ENCODE results near the gene EVI5L. TPM values are rescaled to one million over a fixed set of nuclear protein-coding genes. Genes with fewer than 3 reads are reported as not detected.

EVI5L gene
- total RNA-seq, 1 experiment from 2014 or later = 25.7 TPM

GRCh38 chr19:7795555-7796161 lies 34.4 kb upstream of the EVI5L start:
- H3K36me3 Mint-ChIP-seq (ENCODE audit: insufficient read depth, unreplicated experiment) = no peaks in the 10 kb centered on the region
- H3K27me3 Mint-ChIP-seq (ENCODE audit: insufficient read depth, unreplicated experiment) = no peaks in the 10 kb centered on the region
- intact Hi-C loops (cut with micrococcal nuclease) = no loop called here
- no TSS peak for BruUV-seq (replicated peaks)
- TF ChIP-seq, protein P1, sequence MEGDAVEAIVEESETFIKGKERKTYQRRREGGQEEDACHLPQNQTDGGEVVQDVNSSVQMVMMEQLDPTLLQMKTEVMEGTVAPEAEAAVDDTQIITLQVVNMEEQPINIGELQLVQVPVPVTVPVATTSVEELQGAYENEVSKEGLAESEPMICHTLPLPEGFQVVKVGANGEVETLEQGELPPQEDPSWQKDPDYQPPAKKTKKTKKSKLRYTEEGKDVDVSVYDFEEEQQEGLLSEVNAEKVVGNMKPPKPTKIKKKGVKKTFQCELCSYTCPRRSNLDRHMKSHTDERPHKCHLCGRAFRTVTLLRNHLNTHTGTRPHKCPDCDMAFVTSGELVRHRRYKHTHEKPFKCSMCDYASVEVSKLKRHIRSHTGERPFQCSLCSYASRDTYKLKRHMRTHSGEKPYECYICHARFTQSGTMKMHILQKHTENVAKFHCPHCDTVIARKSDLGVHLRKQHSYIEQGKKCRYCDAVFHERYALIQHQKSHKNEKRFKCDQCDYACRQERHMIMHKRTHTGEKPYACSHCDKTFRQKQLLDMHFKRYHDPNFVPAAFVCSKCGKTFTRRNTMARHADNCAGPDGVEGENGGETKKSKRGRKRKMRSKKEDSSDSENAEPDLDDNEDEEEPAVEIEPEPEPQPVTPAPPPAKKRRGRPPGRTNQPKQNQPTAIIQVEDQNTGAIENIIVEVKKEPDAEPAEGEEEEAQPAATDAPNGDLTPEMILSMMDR (IDR thresholded peaks at IDR 0.05; ENCODE audit: unreplicated experiment) = no peak
- no peak overlapping the region for H3K4me3 Mint-ChIP-seq (ENCODE audit: unreplicated experiment)
- no peaks in the 10 kb centered on the region for H3K4me1 Mint-ChIP-seq (ENCODE audit: insufficient read depth, unreplicated experiment)
- no peak overlapping the region for H3K27ac Mint-ChIP-seq (ENCODE audit: low read depth, unreplicated experiment)
- H3K9me3 Mint-ChIP-seq (ENCODE audit: unreplicated experiment) = no peaks in the 10 kb centered on the region
- POLR2A ChIA-PET = interaction anchor here (0.7 to 1.2 kb wide), 3 partner anchors 15 to 124 kb away, joined by 3 to 4 read pairs (median 3); no protein-coding TSS in a partner anchor
- CTCF ChIA-PET = interaction anchor here (0.6 to 1.7 kb wide), 4 partner anchors 54 to 413 kb away, joined by 3 to 7 read pairs (median 3); no protein-coding TSS in a partner anchor
- no peak for DNase-seq (ENCODE audit: unreplicated experiment)

GRCh38 chr19:7799640-7800355 lies 30.2 kb upstream of the EVI5L start:
- BruUV-seq (replicated peaks) = no TSS peak
- H3K4me3 Mint-ChIP-seq (ENCODE audit: unreplicated experiment) = peak overlapping the region; percentile 22
- intact Hi-C loops (cut with micrococcal nuclease) = loop anchor here (1.0 to 2.0 kb wide), 4 partner anchors 118 to 445 kb away; no protein-coding TSS in a partner anchor
- no peaks in the 10 kb centered on the region for H3K9me3 Mint-ChIP-seq (ENCODE audit: unreplicated experiment)
- H3K4me1 Mint-ChIP-seq (ENCODE audit: insufficient read depth, unreplicated experiment) = no peaks in the 10 kb centered on the region
- ChIA-PET POLR2A (interaction anchor here (0.6 to 2.2 kb wide), 20 partner anchors 8 to 277 kb away, joined by 3 to 27 read pairs (median 4); partner anchors contain the start of genes MAP2K7, MCEMP1, PET100 and PNPLA6), CTCF (interaction anchor here (0.5 to 4.1 kb wide), 38 partner anchors 9 to 1597 kb away, joined by 3 to 47 read pairs (median 4); partner anchors contain the start of genes CD209, RETN and TRAPPC5)
- peak; percentile 82 for DNase-seq (ENCODE audit: unreplicated experiment)
- no peak overlapping the region for H3K27ac Mint-ChIP-seq (ENCODE audit: low read depth, unreplicated experiment)
- no peaks in the 10 kb centered on the region for H3K27me3 Mint-ChIP-seq (ENCODE audit: insufficient read depth, unreplicated experiment)
- TF ChIP-seq, protein P1 (IDR thresholded peaks at IDR 0.05; ENCODE audit: unreplicated experiment) = peak; percentile 61
- no peaks in the 10 kb centered on the region for H3K36me3 Mint-ChIP-seq (ENCODE audit: insufficient read depth, unreplicated experiment)

- CTCF ChIA-PET = interaction anchor here (0.8 to 4.1 kb wide), 14 partner anchors 11 to 450 kb away, joined by 3 to 47 read pairs (median 6); partner anchors contain the start of genes CD209 and TRAPPC5
- intact Hi-C loops (cut with micrococcal nuclease) = no loop called here
- BruUV-seq (replicated peaks) = no TSS peak
- no peaks in the 10 kb centered on the region for H3K27me3 Mint-ChIP-seq (ENCODE audit: insufficient read depth, unreplicated experiment)
- no peak for DNase-seq (ENCODE audit: unreplicated experiment)
- no peak overlapping the region for H3K4me3 Mint-ChIP-seq (ENCODE audit: unreplicated experiment)
- TF ChIP-seq, protein P1 (IDR thresholded peaks at IDR 0.05; ENCODE audit: unreplicated experiment) = no peak
- POLR2A ChIA-PET = interaction anchor here (0.7 to 1.2 kb wide), 4 partner anchors 115 to 233 kb away, joined by 3 to 6 read pairs (median 4); no protein-coding TSS in a partner anchor
- H3K36me3 Mint-ChIP-seq (ENCODE audit: insufficient read depth, unreplicated experiment) = no peaks in the 10 kb centered on the region
- no peaks in the 10 kb centered on the region for H3K9me3 Mint-ChIP-seq (ENCODE audit: unreplicated experiment)
- no peak overlapping the region for H3K27ac Mint-ChIP-seq (ENCODE audit: low read depth, unreplicated experiment)
- no peaks in the 10 kb centered on the region for H3K4me1 Mint-ChIP-seq (ENCODE audit: insufficient read depth, unreplicated experiment)
These were observed 28.9 kb upstream of the EVI5L start for GRCh38 chr19:7801020-7801570.

DNA sequence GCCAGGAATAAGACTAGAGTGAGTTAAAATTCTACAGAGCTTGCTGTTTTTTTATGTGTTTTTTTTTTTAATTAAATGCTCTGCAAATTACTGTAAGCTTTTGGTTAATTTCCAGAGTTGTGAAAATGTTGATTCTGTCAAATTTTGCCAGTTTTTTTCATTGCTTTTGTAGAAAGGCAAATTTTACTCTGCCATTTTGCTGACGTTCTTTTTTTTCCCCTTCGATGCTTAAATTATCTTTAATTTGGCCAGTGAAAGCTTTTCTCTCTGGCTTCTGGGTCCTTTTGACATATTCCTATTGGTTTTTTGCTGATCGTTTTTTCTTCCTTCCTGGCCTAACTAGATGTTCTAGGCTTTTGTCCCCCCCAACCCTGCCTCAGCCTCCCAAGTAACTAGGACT lies 23.8 kb upstream of the EVI5L start:
- DNase-seq (ENCODE audit: unreplicated experiment) = no peak
- intact Hi-C loops (cut with micrococcal nuclease) = no loop called here
- POLR2A ChIA-PET = interaction anchor here (0.6 kb wide), 3 partner anchors 8 to 40 kb away, joined by 3 to 4 read pairs (median 3); no protein-coding TSS in a partner anchor
- H3K36me3 Mint-ChIP-seq (ENCODE audit: insufficient read depth, unreplicated experiment) = no peaks in the 10 kb centered on the region
- H3K27ac Mint-ChIP-seq (ENCODE audit: low read depth, unreplicated experiment) = no peak overlapping the region
- CTCF ChIA-PET = interaction anchor here (0.6 to 2.1 kb wide), 2 partner anchors 63 to 125 kb away, joined by 4 to 8 read pairs; partner anchors contain the start of gene TRAPPC5
- H3K27me3 Mint-ChIP-seq (ENCODE audit: insufficient read depth, unreplicated experiment) = no peaks in the 10 kb centered on the region
- no peaks in the 10 kb centered on the region for H3K4me1 Mint-ChIP-seq (ENCODE audit: insufficient read depth, unreplicated experiment)
- no TSS peak for BruUV-seq (replicated peaks)
- TF ChIP-seq, protein P1 (IDR thresholded peaks at IDR 0.05; ENCODE audit: unreplicated experiment) = no peak
- no peak overlapping the region for H3K4me3 Mint-ChIP-seq (ENCODE audit: unreplicated experiment)
- no peaks in the 10 kb centered on the region for H3K9me3 Mint-ChIP-seq (ENCODE audit: unreplicated experiment)
